Ectodermal cell (in vitro differentiated cells): Measurements from ENCODE around the gene HORMAD1.
"Not testable (repeated sequence)": the region's sequence is repeated elsewhere in the genome, so short reads cannot be mapped to it uniquely, and the experiment has no call there.

Source experiments
- H3K27ac ChIP-seq: 2 replicates; pipeline ENCODE4 v1.7.0; 2013; ENCODE audit warnings: mild to moderate bottlenecking, low read depth, low read length; ENCODE audit not compliant: insufficient read depth, poor library complexity, severe bottlenecking
- H3K27me3 ChIP-seq: 2 replicates; pipeline ENCODE4 v1.7.0; 2013; ENCODE audit warnings: mild to moderate bottlenecking, low read length; ENCODE audit not compliant: insufficient read depth, control insufficient read depth, poor library complexity, severe bottlenecking
- H3K36me3 ChIP-seq: one replicate; pipeline ENCODE4 v1.7.0; 2013; ENCODE audit warnings: low read length; ENCODE audit not compliant: control insufficient read depth, insufficient read depth
- H3K4me1 ChIP-seq: one replicate; pipeline ENCODE4 v1.7.0; 2013; ENCODE audit warnings: low read length; ENCODE audit not compliant: control insufficient read depth, insufficient read depth
- H3K4me3 ChIP-seq: 2 replicates; pipeline ENCODE4 v1.7.0; 2013; ENCODE audit warnings: low read depth, low read length, control low read depth; ENCODE audit not compliant: insufficient read depth
- H3K9me3 ChIP-seq: 2 replicates; pipeline ENCODE4 v1.7.0; 2013; ENCODE audit warnings: mild to moderate bottlenecking, low read length, moderate library complexity; ENCODE audit not compliant: control insufficient read depth
- WGBS, 2 experiments: methylation state at CpG; one replicate each; pipeline ENCODE4 v1.1.7; 2013; ENCODE audit warnings: missing lambda C conversion rate in 2 of 2; 5-methylcytosine and 5-hydroxymethylcytosine counted together

HORMAD1 gene

GRCh38 chr1:150674881-150675280 lies 45.8 kb downstream of the HORMAD1 start:
- H3K27me3 ChIP-seq: no peaks in the 10 kb centered on the region
- H3K27ac ChIP-seq: no peak overlapping the region
- WGBS, 2 experiments: 91 to 98% methylated on average over 4 of the region's 4 CpGs
- no peaks in the 10 kb centered on the region for H3K4me1 ChIP-seq
- peaks cover 3% of the 10 kb centered on the region for H3K36me3 ChIP-seq
- no peak overlapping the region for H3K4me3 ChIP-seq
- no peaks in the 10 kb centered on the region for H3K9me3 ChIP-seq

DNA sequence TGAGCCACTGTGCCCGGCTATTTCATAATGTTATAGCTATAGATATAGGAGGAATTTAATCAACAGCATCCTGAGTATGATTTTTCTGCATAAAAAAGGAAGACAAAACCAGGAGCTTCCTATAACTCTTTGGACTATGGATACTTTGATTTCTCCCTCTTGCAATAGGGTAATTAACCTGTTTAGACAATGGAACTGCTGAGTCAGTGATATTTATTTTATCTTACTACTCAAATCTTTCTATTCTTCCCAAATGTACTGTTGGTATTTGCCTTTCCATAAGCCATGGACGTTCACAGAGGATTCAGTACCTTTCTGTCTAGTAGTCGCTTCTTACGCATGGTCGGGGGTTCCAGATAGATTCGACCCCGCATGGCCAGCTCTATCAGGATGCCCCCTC lies 57.4 kb downstream of the HORMAD1 start:
- peaks cover 11% of the 10 kb centered on the region for H3K36me3 ChIP-seq
- no peak overlapping the region for H3K4me3 ChIP-seq
- no peaks in the 10 kb centered on the region for H3K4me1 ChIP-seq
- WGBS, 2 experiments: 91 to 93% methylated on average over 7 of the region's 7 CpGs
- H3K27me3 ChIP-seq: no peaks in the 10 kb centered on the region
- no peaks in the 10 kb centered on the region for H3K9me3 ChIP-seq
- H3K27ac ChIP-seq: no peak overlapping the region

DNA sequence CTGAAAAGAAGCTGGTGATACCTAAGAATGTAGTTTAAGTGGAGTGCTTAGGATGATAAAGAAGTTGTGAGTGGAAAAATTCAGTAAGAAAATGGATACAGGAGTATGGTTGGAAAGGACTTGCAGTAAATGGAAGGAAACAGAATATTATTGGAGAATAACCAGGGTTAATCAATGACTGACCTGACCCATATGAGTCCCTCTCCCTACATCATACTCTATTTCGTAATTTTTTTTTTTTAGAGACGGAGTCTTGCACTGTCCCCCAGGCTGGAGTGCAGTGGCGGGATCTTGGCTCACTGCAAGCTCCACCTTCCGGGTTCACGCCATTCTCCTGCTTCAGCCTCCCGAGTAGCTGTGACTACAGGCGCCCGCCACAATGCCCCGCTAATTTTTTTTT lies 57.9 kb downstream of the HORMAD1 start:
- Histone ChIP-seq H3K4me1 (no peaks in the 10 kb centered on the region), H3K4me3 (no peak overlapping the region), H3K9me3 (no peaks in the 10 kb centered on the region), H3K27ac (no peak overlapping the region), H3K27me3 (no peaks in the 10 kb centered on the region), H3K36me3 (peaks cover 11% of the 10 kb centered on the region)
- whole genome bisulfite sequencing, 2 experiments: 92 to 93% methylated on average over 9 of the region's 9 CpGs

- 88 to 100% methylated on average over 3 of the region's 5 CpGs for WGBS, 2 experiments
- Histone ChIP-seq H3K4me1 (no peaks in the 10 kb centered on the region), H3K4me3 (no peak overlapping the region), H3K27me3 (no peaks in the 10 kb centered on the region), H3K9me3 (no peaks in the 10 kb centered on the region), H3K27ac (no peak overlapping the region), H3K36me3 (peaks cover 11% of the 10 kb centered on the region)
Observed at GRCh38 chr1:150661156-150661555, 59.5 kb downstream of the HORMAD1 start.

GRCh38 chr1:150660584-150660983 lies 60.1 kb downstream of the HORMAD1 start:
- no peak overlapping the region for H3K4me3 ChIP-seq

DNA sequence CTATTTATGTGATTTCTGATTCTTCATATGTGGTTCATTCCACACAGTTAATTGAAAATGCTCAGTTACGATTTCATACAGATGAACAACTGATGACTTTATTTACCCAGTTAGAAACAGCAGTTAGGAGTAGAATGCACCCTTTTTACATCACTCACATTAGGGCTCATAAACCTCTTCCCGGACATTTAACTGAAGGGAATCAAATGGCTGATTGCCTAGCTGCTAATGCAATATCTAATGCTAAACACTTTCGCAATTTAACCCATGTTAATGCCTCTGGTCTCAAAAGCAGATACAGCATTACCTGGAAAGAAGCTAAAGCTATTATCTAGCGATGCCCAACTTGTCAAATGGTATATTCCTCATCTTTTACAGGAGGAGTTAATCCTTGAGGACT lies 63.6 kb downstream of the HORMAD1 start:
- not testable (repeated sequence) for H3K27me3 ChIP-seq, H3K4me3 ChIP-seq, H3K27ac ChIP-seq, H3K4me1 ChIP-seq, H3K9me3 ChIP-seq
- WGBS, 2 experiments: 94 to 96% methylated on average over 4 of the region's 4 CpGs
- H3K36me3 ChIP-seq: peaks cover 11% of the 10 kb centered on the region

More at GRCh38 chr1:150660584-150660983, 60.1 kb downstream of the HORMAD1 start:
- no peaks in the 10 kb centered on the region for H3K9me3 ChIP-seq
- no peak overlapping the region for H3K27ac ChIP-seq
- peaks cover 11% of the 10 kb centered on the region for H3K36me3 ChIP-seq
- 89 to 95% methylated on average over 3 to 4 of the region's 4 CpGs for WGBS, 2 experiments
- H3K4me1 ChIP-seq: no peaks in the 10 kb centered on the region
- H3K27me3 ChIP-seq: no peaks in the 10 kb centered on the region

GRCh38 chr1:150654635-150655034 lies 66.1 kb downstream of the HORMAD1 start:
- not testable (repeated sequence) for H3K4me3 ChIP-seq, H3K36me3 ChIP-seq, H3K27me3 ChIP-seq, H3K27ac ChIP-seq, H3K4me1 ChIP-seq, H3K9me3 ChIP-seq
- WGBS, 2 experiments: 95 to 96% methylated on average over 10 of the region's 10 CpGs

DNA sequence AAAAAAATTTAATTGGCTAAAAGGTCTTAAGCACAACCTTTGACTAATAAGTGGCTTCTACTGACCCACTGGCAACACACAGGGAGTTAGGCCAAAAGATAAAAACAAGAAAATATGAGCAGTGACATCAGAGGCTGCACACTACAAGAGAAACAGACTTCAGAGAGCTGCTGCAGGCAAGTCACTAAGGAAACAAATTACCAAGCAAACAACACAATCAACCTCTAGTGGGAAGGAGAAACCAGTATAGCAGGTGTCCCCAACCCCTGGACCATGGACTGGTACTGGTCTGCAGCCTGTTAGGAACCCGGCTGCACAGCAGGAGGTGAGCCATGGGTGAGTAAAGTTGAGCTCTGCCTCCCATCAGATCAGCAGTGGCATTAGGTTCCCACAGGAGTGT lies 70.5 kb downstream of the HORMAD1 start:
- WGBS, 2 experiments: 68 to 93% methylated on average over 1 of the region's 1 CpG
- no peaks in the 10 kb centered on the region for H3K27me3 ChIP-seq

GRCh38 chr1:150649441-150650075 lies 71.1 kb downstream of the HORMAD1 start:
- H3K27ac ChIP-seq: no peak overlapping the region
- H3K9me3 ChIP-seq: no peaks in the 10 kb centered on the region
- H3K36me3 ChIP-seq: peaks cover 8% of the 10 kb centered on the region
- no peaks in the 10 kb centered on the region for H3K4me1 ChIP-seq
- no peak overlapping the region for H3K4me3 ChIP-seq
- 91 to 100% methylated on average over 5 of the region's 5 CpGs for WGBS, 2 experiments
- no peaks in the 10 kb centered on the region for H3K27me3 ChIP-seq

More for the DNA sequence above, 70.5 kb downstream of the HORMAD1 start:
- Histone ChIP-seq H3K36me3 (peaks cover 8% of the 10 kb centered on the region), H3K9me3 (no peaks in the 10 kb centered on the region), H3K27ac (no peak overlapping the region), H3K4me3 (no peak overlapping the region), H3K4me1 (no peaks in the 10 kb centered on the region)
